BE2C (cell line): ENCODE data around the gene FAM43A.
A peak's percentile ranks its signal among the peaks of the same experiment; 100 is the strongest.

Experiments
- DNase-seq: peaks from one replicate; pipeline ENCODE4 v3.0.0-alpha.2; 2020
- H3K27me3 ChIP-seq: fragments of 250-450 bp; sonication (Bioruptor Pico); 2 replicates; pipeline ENCODE4 v1.5.1; 2020; ENCODE audit warnings: mild to moderate bottlenecking
- H3K36me3 ChIP-seq: fragments of 250-450 bp; sonication (Bioruptor Pico); 2 replicates; pipeline ENCODE4 v1.5.1; 2020; ENCODE audit warnings: mild to moderate bottlenecking
- H3K4me1 ChIP-seq: fragments of 250-450 bp; sonication (Bioruptor Pico); 2 replicates; pipeline ENCODE4 v1.5.1; 2020
- H3K4me3 ChIP-seq: 2 replicates; pipeline ENCODE4 v1.5.1; 2011; ENCODE audit warnings: low read depth, low read length
- H3K9me3 ChIP-seq: fragments of 250-450 bp; sonication (Bioruptor Pico); 2 replicates; pipeline ENCODE4 v1.5.1; 2020
- CTCF ChIP-seq: IDR thresholded peaks from 2 replicates; pipeline ENCODE4 v1.5.1; 2012; ENCODE audit warnings: mild to moderate bottlenecking, low read depth, low read length

FAM43A gene

GRCh38 chr3:194727435-194728128, 41.9 kb downstream of the FAM43A start:
- Histone ChIP-seq H3K9me3 (no peaks in the 10 kb centered on the region; the same call in 1 of the 2 replicates), H3K27me3 (no peaks in the 10 kb centered on the region), H3K4me1 (peaks cover 16% of the 10 kb centered on the region), H3K36me3 (no peaks in the 10 kb centered on the region), H3K4me3 (no peak overlapping the region)
- no peak for TF ChIP-seq CTCF
- no peak for DNase-seq

- H3K36me3 ChIP-seq: no peaks in the 10 kb centered on the region
- DNase-seq: no peak
- H3K4me3 ChIP-seq: no peak overlapping the region
- no peak for TF ChIP-seq CTCF
- H3K4me1 ChIP-seq: peaks cover 16% of the 10 kb centered on the region
- H3K9me3 ChIP-seq: no peaks in the 10 kb centered on the region; the same call in 1 of the 2 replicates
- H3K27me3 ChIP-seq: no peaks in the 10 kb centered on the region
These were observed 43.3 kb downstream of the FAM43A start for GRCh38 chr3:194728986-194729385.

- Histone ChIP-seq H3K27me3 (no peaks in the 10 kb centered on the region), H3K4me1 (peaks cover 16% of the 10 kb centered on the region), H3K36me3 (no peaks in the 10 kb centered on the region), H3K4me3 (peak overlapping the region; percentile 33), H3K9me3 (no peaks in the 10 kb centered on the region; the same call in 1 of the 2 replicates)
- no peak for TF ChIP-seq CTCF
- DNase-seq: peak; percentile 90
These were observed 44.7 kb downstream of the FAM43A start for GRCh38 chr3:194730365-194730764.

GRCh38 chr3:194731506-194732073, 45.9 kb downstream of the FAM43A start:
- no peak for TF ChIP-seq CTCF
- no peak overlapping the region for H3K4me3 ChIP-seq
- peak; percentile 27 for DNase-seq
- no peaks in the 10 kb centered on the region; the same call in 1 of the 2 replicates for H3K9me3 ChIP-seq
- H3K27me3 ChIP-seq: no peaks in the 10 kb centered on the region
- H3K36me3 ChIP-seq: no peaks in the 10 kb centered on the region
- H3K4me1 ChIP-seq: peaks cover 16% of the 10 kb centered on the region

GRCh38 chr3:194732617-194733016, 46.9 kb downstream of the FAM43A start:
- Histone ChIP-seq H3K27me3 (no peaks in the 10 kb centered on the region), H3K4me3 (no peak overlapping the region), H3K36me3 (no peaks in the 10 kb centered on the region), H3K4me1 (peaks cover 16% of the 10 kb centered on the region), H3K9me3 (no peaks in the 10 kb centered on the region; the same call in 1 of the 2 replicates)
- DNase-seq: no peak
- no peak for TF ChIP-seq CTCF

GRCh38 chr3:194736277-194736895, 50.7 kb downstream of the FAM43A start:
- Histone ChIP-seq H3K4me1 (peaks cover 11% of the 10 kb centered on the region; the same call in 1 of the 2 replicates), H3K36me3 (no peaks in the 10 kb centered on the region), H3K4me3 (no peak overlapping the region), H3K27me3 (no peaks in the 10 kb centered on the region), H3K9me3 (no peaks in the 10 kb centered on the region)
- no peak for DNase-seq
- no peak for TF ChIP-seq CTCF
